Endodermal cell (in vitro differentiated cells): ENCODE measurements around the gene CIT. TPM values are rescaled to one million over a fixed set of nuclear protein-coding genes. Genes with fewer than 3 reads are reported as not detected.
"Not testable (repeated sequence)": the region's sequence is repeated elsewhere in the genome, so short reads cannot be mapped to it uniquely, and the experiment has no call there.

ENCODE experiments used
- DNase-seq: peaks from one replicate; pipeline ENCODE4 v3.0.0-alpha.2; 2017
- H3K27ac ChIP-seq: 2 replicates; pipeline ENCODE4 v1.5.1; 2013; ENCODE audit warnings: mild to moderate bottlenecking, low read depth, low read length, moderate library complexity
- H3K27me3 ChIP-seq: 2 replicates; pipeline ENCODE4 v1.6.1; 2013; ENCODE audit warnings: mild to moderate bottlenecking, low read length, moderate library complexity; ENCODE audit not compliant: insufficient read depth, control insufficient read depth, poor library complexity, severe bottlenecking
- H3K36me3 ChIP-seq: 2 replicates; pipeline ENCODE4 v1.7.0; 2013; ENCODE audit warnings: mild to moderate bottlenecking, low read length, moderate library complexity; ENCODE audit not compliant: control insufficient read depth, insufficient read depth
- H3K4me1 ChIP-seq: one replicate; pipeline ENCODE4 v1.7.0; 2013; ENCODE audit warnings: low read length; ENCODE audit not compliant: control insufficient read depth, insufficient read depth
- H3K4me3 ChIP-seq: 2 replicates; pipeline ENCODE4 v1.5.1; 2013; ENCODE audit warnings: mild to moderate bottlenecking, low read length, moderate library complexity
- H3K9ac ChIP-seq: 2 replicates; pipeline ENCODE4 v1.6.1; 2013; ENCODE audit warnings: mild to moderate bottlenecking, low read length, moderate library complexity; ENCODE audit not compliant: poor library complexity, severe bottlenecking; ENCODE audit errors: extremely low read depth
- H3K9me3 ChIP-seq: 2 replicates; pipeline ENCODE4 v1.6.1; 2013; ENCODE audit warnings: mild to moderate bottlenecking, low read length, moderate library complexity; ENCODE audit not compliant: control insufficient read depth
- H3K27ac Mint-ChIP-seq: 2 replicates; pipeline ENCODE4 v1.8.0; 2020; ENCODE audit warnings: mixed read lengths
- H3K27me3 Mint-ChIP-seq: 2 replicates; pipeline ENCODE4 v1.8.0; 2021; ENCODE audit warnings: mild to moderate bottlenecking, mixed read lengths; ENCODE audit not compliant: insufficient read depth
- H3K36me3 Mint-ChIP-seq: 2 replicates; pipeline ENCODE4 v1.8.0; 2020; ENCODE audit warnings: low read depth, mixed read lengths
- H3K4me1 Mint-ChIP-seq: 2 replicates; pipeline ENCODE4 v1.8.0; 2020; ENCODE audit warnings: mixed read lengths
- H3K4me3 Mint-ChIP-seq: 2 replicates; pipeline ENCODE4 v1.8.0; 2020; ENCODE audit warnings: mild to moderate bottlenecking, moderate library complexity, mixed read lengths
- H3K9me3 Mint-ChIP-seq: 2 replicates; pipeline ENCODE4 v1.8.0; 2020; ENCODE audit warnings: mild to moderate bottlenecking, mixed read lengths
- WGBS, 2 experiments: methylation state at CpG; one replicate each; pipeline versions ENCODE4 v1.1.5 to v1.1.7; 2013; ENCODE audit warnings: missing lambda C conversion rate in 2 of 2, mixed read lengths in 1 of 2; ENCODE audit not compliant: insufficient coverage in 1 of 2, insufficient read length in 1 of 2; 5-methylcytosine and 5-hydroxymethylcytosine counted together
- total RNA-seq, 2 donors: library from RNA; stranded (reverse); fragmentation: NEBNext Ultra II Directional in 1 of 2; extraction: Animal tissue kit (Norgen Biotek cat#: 25700) in 1 of 2; gene quantifications; 2 replicates in 1 of 2; 3 replicates in 1 of 2; pipeline ENCODE4 v1.2.1, GENCODE V29; 2021
- TF ChIP-seq, protein P1 (sequence below): fragments of 200-600 bp; sonication (generic); conservative IDR thresholded peaks from 2 replicates; pipeline ENCODE4 v1.5.0; 2021; ENCODE audit warnings: antibody characterized with exemption, mild to moderate bottlenecking

Gene CIT
- total RNA-seq, 2 donors from 2014 or later: 57.3 to 79.1 TPM

DNA sequence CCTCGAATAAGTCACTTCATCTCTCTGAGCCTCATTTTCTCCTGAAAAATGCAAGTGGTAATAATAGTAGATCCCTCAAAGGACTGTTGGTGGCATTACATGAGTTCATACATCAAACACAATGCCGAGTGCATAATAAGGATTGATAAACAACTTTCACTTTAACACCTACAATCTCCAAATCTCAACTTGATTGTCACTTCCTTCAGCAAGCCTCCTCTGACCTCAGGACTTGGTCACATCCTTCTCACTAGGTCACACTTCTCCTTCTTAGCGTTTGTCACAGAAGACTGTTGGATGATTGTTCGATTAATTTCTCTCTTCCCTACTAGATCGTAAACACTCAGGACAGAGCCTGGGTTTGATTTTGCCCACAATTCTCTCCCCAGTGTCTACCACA is 217.0 kb downstream of the CIT start:
- Histone ChIP-seq H3K36me3 (no peaks in the 10 kb centered on the region), H3K4me3 (no peak overlapping the region), H3K4me1 (peaks cover 4% of the 10 kb centered on the region), H3K27me3 (peaks cover 10% of the 10 kb centered on the region), H3K9me3 (no peaks in the 10 kb centered on the region), H3K27ac (no peak overlapping the region), H3K9ac (no peak overlapping the region)
- TF ChIP-seq, protein P1, sequence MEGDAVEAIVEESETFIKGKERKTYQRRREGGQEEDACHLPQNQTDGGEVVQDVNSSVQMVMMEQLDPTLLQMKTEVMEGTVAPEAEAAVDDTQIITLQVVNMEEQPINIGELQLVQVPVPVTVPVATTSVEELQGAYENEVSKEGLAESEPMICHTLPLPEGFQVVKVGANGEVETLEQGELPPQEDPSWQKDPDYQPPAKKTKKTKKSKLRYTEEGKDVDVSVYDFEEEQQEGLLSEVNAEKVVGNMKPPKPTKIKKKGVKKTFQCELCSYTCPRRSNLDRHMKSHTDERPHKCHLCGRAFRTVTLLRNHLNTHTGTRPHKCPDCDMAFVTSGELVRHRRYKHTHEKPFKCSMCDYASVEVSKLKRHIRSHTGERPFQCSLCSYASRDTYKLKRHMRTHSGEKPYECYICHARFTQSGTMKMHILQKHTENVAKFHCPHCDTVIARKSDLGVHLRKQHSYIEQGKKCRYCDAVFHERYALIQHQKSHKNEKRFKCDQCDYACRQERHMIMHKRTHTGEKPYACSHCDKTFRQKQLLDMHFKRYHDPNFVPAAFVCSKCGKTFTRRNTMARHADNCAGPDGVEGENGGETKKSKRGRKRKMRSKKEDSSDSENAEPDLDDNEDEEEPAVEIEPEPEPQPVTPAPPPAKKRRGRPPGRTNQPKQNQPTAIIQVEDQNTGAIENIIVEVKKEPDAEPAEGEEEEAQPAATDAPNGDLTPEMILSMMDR: no peak
- Mint-ChIP-seq H3K36me3 (no peaks in the 10 kb centered on the region), H3K27ac (no peak overlapping the region), H3K27me3 (peaks cover 11% of the 10 kb centered on the region), H3K4me3 (no peak overlapping the region), H3K4me1 (no peaks in the 10 kb centered on the region), H3K9me3 (peaks cover 3% of the 10 kb centered on the region)
- WGBS, 2 experiments: 87 to 97% methylated on average over 4 to 5 of the region's 5 CpGs
- DNase-seq: no peak

DNA sequence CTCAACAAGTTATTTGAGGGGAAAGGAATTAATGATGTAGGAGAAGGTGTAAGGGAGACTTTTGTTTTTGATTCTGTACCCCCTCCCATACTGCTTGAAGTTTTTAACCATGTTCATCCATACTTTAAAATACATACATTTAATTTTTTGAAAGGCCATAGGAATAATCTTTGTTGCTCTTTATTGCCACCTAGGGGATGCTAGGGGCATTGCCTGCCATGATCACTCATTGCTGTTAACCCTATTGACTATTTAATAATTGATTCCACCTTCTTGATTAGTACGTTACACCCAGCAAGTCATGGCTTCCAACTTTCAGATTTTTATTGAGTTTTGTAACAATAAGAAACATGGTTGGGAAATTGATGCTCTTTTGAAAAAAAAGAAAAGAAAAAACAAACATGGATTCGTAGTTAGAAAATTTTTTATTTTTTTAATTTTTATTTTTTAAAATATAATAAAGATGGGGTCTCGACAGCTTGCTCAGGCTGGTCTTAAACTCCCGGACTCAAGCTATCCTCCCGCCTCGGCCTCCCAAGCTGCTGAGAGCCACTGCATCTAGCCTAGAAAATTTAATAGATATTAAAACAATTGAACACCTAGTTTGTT is 217.7 kb downstream of the CIT start:
- no peaks in the 10 kb centered on the region for H3K36me3 ChIP-seq
- H3K4me1 ChIP-seq: no peaks in the 10 kb centered on the region
- Mint-ChIP-seq H3K27me3 (peaks cover 11% of the 10 kb centered on the region), H3K4me1 (no peaks in the 10 kb centered on the region), H3K27ac (no peak overlapping the region), H3K4me3 (no peak overlapping the region), H3K9me3 (peaks cover 8% of the 10 kb centered on the region), H3K36me3 (no peaks in the 10 kb centered on the region)
- H3K27ac ChIP-seq: no peak overlapping the region
- peaks cover 4% of the 10 kb centered on the region for H3K9me3 ChIP-seq
- no peak overlapping the region for H3K4me3 ChIP-seq
- peaks cover 10% of the 10 kb centered on the region for H3K27me3 ChIP-seq
- 40 to 70% methylated on average over 1 to 5 of the region's 6 CpGs for WGBS, 2 experiments
- no peak overlapping the region for H3K9ac ChIP-seq
- TF ChIP-seq, protein P1: peak; percentile 94
- peak; percentile 67 for DNase-seq

DNA sequence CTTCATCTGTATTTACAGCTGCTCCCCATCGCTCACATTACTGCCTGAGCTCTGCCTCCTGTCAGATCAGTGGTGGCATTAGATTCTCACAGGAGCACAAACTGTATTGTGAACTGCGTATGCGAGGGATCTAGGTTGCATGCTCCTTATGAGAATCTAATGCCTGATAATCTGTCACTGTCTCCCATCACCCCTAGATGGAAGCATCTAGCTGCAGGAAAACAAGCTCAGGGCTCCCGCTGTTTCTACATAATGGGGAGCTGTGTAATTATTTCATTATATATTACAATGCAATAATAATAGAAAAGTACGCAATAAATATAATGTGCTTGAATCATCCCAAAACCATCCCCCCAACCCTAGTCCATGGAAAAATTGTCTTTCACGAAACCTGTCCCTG is 219.0 kb downstream of the CIT start:
- H3K9me3 Mint-ChIP-seq: peaks cover 21% of the 10 kb centered on the region
- H3K9ac ChIP-seq, H3K4me3 ChIP-seq, H3K27ac Mint-ChIP-seq, H3K36me3 Mint-ChIP-seq, H3K4me1 ChIP-seq, H3K27ac ChIP-seq, DNase-seq, H3K4me1 Mint-ChIP-seq, H3K4me3 Mint-ChIP-seq, H3K36me3 ChIP-seq: not testable (repeated sequence)
- peaks cover 10% of the 10 kb centered on the region for H3K27me3 ChIP-seq
- peaks cover 11% of the 10 kb centered on the region for H3K27me3 Mint-ChIP-seq
- H3K9me3 ChIP-seq: peaks cover 13% of the 10 kb centered on the region
- WGBS, 2 experiments: 95 to 97% methylated on average over 4 of the region's 6 CpGs

DNA sequence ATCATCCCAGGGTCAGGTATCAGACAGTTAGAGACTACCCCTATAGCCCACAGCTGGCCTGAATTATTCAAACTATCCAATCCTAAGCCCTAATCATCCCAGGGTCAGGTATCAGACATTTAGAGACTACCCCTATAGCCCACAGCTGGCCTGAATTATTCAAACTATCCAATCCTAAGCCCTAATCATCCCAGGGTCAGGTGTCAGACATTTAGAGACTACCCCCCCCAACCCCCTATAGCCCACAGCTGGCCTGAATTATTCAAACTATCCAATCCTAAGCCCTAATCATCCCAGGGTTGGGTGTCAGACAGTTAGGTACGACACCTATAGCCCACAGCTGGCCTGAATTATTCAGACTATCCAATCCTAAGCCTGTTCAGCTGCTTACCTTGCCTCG is 220.1 kb downstream of the CIT start:
- peaks cover 30% of the 10 kb centered on the region for H3K9me3 Mint-ChIP-seq
- H3K36me3 Mint-ChIP-seq, H3K4me3 ChIP-seq, H3K27ac ChIP-seq, H3K36me3 ChIP-seq, H3K27me3 Mint-ChIP-seq, H3K4me1 Mint-ChIP-seq, DNase-seq, H3K9ac ChIP-seq, H3K4me3 Mint-ChIP-seq, H3K27ac Mint-ChIP-seq, H3K4me1 ChIP-seq: not testable (repeated sequence)
- WGBS, 2 experiments: 81 to 86% methylated on average over 2 of the region's 2 CpGs
- Histone ChIP-seq H3K9me3 (peaks cover 22% of the 10 kb centered on the region), H3K27me3 (peaks cover 10% of the 10 kb centered on the region)
